Esophagus (tissue), 2 donors: ENCODE results near the gene CTAG1A. TPM values are rescaled to one million over a fixed set of nuclear protein-coding genes. Genes with fewer than 3 reads are reported as not detected.
A peak's percentile ranks its signal among the peaks of the same experiment; 100 is the strongest.
"Not testable (repeated sequence)": the region's sequence is repeated elsewhere in the genome, so short reads cannot be mapped to it uniquely, and the experiment has no call there.

Experiments
- H3K27ac ChIP-seq, 2 donors: one replicate each; pipeline ENCODE4 v1.5.1; 2013; ENCODE audit warnings: low read depth in 2 of 2, mild to moderate bottlenecking in 2 of 2, inconsistent platforms in 1 of 2, low read length in 1 of 2, moderate library complexity in 1 of 2
- H3K27me3 ChIP-seq, 2 donors: one replicate each; pipeline ENCODE4 v1.6.1; 2013; ENCODE audit warnings: low read length in 2 of 2, control low read depth in 1 of 2, mild to moderate bottlenecking in 1 of 2; ENCODE audit not compliant: insufficient read depth in 2 of 2, control insufficient read depth in 1 of 2
- H3K36me3 ChIP-seq, 2 donors: one replicate each; pipeline ENCODE4 v1.6.1; 2013; ENCODE audit warnings: low read length in 1 of 2; ENCODE audit not compliant: control insufficient read depth in 2 of 2, insufficient read depth in 2 of 2
- H3K4me1 ChIP-seq, 2 donors: one replicate each; pipeline ENCODE4 v1.6.1; 2013; ENCODE audit warnings: low read length in 1 of 2; ENCODE audit not compliant: control insufficient read depth in 2 of 2, insufficient read depth in 2 of 2
- H3K4me3 ChIP-seq, 2 donors: one replicate each; pipeline ENCODE4 v1.5.1; 2013; ENCODE audit warnings: low read length in 2 of 2, mild to moderate bottlenecking in 2 of 2, low read depth in 1 of 2, moderate library complexity in 1 of 2
- H3K9me3 ChIP-seq, 2 donors: one replicate each; pipeline ENCODE4 v1.6.1; 2013; ENCODE audit warnings: mild to moderate bottlenecking in 2 of 2, low read depth in 1 of 2, low read length in 1 of 2, moderate library complexity in 1 of 2; ENCODE audit not compliant: control insufficient read depth in 2 of 2, insufficient read depth in 1 of 2
- WGBS, 2 donors: extraction: QIAGEN DNeasy Blood & Tissue Kit; methylation state at CpG; one replicate each; pipeline ENCODE4 v1.1.7; 2013; 5-methylcytosine and 5-hydroxymethylcytosine counted together
- polyA plus RNA-seq, 2 donors: library from polyadenylated mRNA; stranded (reverse); fragments of 200-250 nt; gene quantifications; one replicate each; pipeline ENCODE4 v1.2.3, GENCODE V29; 2013
- donor health status: healthy with polysubstance abuse.
- donor health status: Bipolar disorder and iron deficiency.

The CTAG1A gene
- not detected for polyA plus RNA-seq

GRCh38 chrX:154584585-154585183 lies at the start of gene CTAG1A:
TSS of gene CTAG1A (plus strand) at chrX:154585133. CDS start at chrX:154585207, 74 bp downstream.
- no CpG with 5 or more reads among the region's 39 CpGs for WGBS, 2 donors
- H3K4me3 ChIP-seq, H3K4me1 ChIP-seq, H3K36me3 ChIP-seq, H3K9me3 ChIP-seq, H3K27me3 ChIP-seq, H3K27ac ChIP-seq: not testable (repeated sequence)

GRCh38 chrX:154535892-154536291 lies 49.0 kb upstream of the CTAG1A start:
- Histone ChIP-seq H3K27ac (no peak overlapping the region), H3K4me1 (peaks cover 0 to 4% of the 10 kb centered on the region in 2 donors), H3K36me3 (peaks cover 0 to 23% of the 10 kb centered on the region in 2 donors), H3K4me3 (no peak overlapping the region), H3K9me3 (no peaks in the 10 kb centered on the region), H3K27me3 (no peaks in the 10 kb centered on the region)
- 66 to 69% methylated on average over 9 of the region's 9 CpGs for WGBS, 2 donors

DNA sequence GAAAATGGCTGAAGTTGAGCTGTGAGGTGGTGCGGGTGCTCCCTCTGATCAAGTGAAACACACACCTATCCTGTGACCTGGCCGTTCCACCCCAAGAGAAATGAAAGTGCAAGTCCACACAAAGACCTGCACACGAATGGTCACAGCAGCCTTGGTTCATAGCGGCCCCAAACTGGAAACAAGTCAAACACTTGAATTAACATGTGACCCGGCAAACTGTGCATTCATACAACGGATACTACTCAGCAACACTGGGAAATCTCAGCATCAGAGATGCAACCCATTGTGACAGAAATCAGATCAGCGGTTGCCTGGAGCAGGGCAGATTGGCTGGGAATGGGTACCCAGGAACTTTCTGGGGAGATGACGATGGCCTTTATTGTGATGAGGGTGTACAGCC lies 45.9 kb upstream of the CTAG1A start:
- H3K36me3 ChIP-seq: peaks cover 0 to 7% of the 10 kb centered on the region in 2 donors
- H3K27me3 ChIP-seq: no peaks in the 10 kb centered on the region
- WGBS, 2 donors: 79 to 89% methylated on average over 8 of the region's 8 CpGs
- H3K4me3 ChIP-seq: no peak overlapping the region
- H3K9me3 ChIP-seq: no peaks in the 10 kb centered on the region
- H3K27ac ChIP-seq: no peak overlapping the region
- H3K4me1 ChIP-seq: peaks cover 0 to 18% of the 10 kb centered on the region in 2 donors

DNA sequence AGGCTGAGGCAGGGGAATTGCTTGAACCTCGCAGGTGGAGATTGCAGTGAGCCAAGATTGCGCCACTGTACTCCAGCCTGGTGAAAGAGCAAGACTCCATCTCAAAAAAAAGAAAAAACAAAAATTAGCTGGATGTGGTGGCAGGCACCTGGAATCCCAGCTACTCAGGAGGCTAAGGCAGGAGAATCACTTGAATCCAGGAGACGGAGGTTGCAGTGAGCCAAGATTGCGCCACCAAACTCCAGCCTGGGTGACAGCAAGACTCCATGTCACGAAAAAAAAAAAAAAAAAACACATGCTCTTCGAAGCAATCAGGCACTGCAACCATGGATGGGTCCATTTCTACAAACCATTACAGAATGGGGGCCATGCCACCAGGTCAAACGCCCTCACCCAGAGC lies 44.6 kb upstream of the CTAG1A start:
- H3K27me3 ChIP-seq, H3K9me3 ChIP-seq, H3K36me3 ChIP-seq, H3K4me3 ChIP-seq: not testable (repeated sequence)
- Histone ChIP-seq H3K4me1 (peaks cover 0 to 18% of the 10 kb centered on the region in 2 donors), H3K27ac (peak overlapping the region; percentile 64 to 84)
- 82 to 83% methylated on average over 7 of the region's 7 CpGs for WGBS, 2 donors

- no peak overlapping the region for H3K4me3 ChIP-seq
- H3K27me3 ChIP-seq: no peaks in the 10 kb centered on the region
- H3K27ac ChIP-seq: peak overlapping the region; percentile 81 to 84
- H3K36me3 ChIP-seq: no peaks in the 10 kb centered on the region
- no peaks in the 10 kb centered on the region for H3K9me3 ChIP-seq
- 47 to 73% methylated on average over 19 of the region's 19 CpGs for WGBS, 2 donors
- H3K4me1 ChIP-seq: peaks cover 0 to 19% of the 10 kb centered on the region in 2 donors
Observed at GRCh38 chrX:154540897-154541535, 43.9 kb upstream of the CTAG1A start.

DNA sequence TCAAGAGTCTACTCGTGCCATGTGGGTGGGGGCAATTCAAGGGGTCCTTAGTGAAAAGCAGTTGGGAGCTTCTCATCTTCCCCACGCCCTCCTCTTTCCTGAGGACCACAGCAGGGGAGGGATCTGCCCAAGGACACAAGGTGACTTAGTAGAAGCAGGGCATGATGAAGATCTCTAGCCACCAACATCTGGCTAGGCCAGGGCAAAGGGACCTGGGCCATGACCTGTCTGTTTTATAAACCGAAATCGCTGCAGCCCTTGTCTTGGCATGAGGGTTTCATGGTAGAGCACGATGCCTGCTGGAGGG lies 43.4 kb upstream of the CTAG1A start:
- WGBS, 2 donors: 53% methylated on average over 5 of the region's 5 CpGs
- peaks cover 0 to 20% of the 10 kb centered on the region in 2 donors for H3K4me1 ChIP-seq
- H3K4me3 ChIP-seq: no peak overlapping the region

DNA sequence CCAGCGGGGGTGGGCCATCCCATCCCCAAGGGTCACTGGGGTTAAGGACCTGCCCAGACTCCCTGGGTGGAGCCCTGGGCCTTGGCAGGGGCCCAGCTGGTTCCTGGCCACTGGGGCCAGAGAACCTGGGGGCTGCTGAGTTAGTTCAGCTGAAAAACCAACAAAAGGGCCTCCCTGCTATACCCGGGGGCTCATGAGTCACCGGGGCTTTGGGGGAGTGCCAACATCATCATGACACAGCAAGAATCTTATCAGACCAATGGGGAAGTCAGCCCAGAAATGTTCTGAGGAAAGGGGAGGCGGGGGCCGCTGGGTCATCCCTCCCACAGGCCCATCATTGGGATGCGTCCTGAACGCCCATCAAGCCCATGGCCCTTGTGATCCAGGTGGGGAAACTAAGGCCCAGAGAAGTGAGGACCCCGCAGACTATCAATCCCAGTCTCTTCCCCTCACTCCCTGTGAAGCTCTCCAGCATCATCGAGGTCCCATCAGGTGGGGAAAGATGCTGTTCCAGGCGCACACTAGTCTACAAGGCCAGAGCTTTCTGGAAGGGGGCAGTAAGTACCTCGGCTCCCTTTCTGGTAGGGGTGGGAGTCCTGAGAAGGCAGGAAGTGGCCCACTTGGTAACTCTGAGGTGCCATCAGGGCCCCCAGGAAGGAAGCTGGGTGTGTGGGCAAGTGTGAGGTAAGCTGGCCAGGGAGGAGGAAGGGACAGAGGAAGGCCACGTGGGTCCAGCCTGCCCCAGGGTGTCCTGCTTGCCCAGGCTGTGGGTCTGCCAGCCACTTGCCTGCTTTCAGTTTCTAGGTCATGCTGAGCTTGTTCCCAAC lies 42.8 kb upstream of the CTAG1A start:
- no peaks in the 10 kb centered on the region for H3K36me3 ChIP-seq
- peaks cover 0 to 20% of the 10 kb centered on the region in 2 donors for H3K4me1 ChIP-seq
- peaks cover 0 to 4% of the 10 kb centered on the region in 2 donors for H3K9me3 ChIP-seq
- H3K27me3 ChIP-seq: no peaks in the 10 kb centered on the region
- peak overlapping the region; percentile 81 to 84 for H3K27ac ChIP-seq
- H3K4me3 ChIP-seq: no peak overlapping the region
- WGBS, 2 donors: 35 to 54% methylated on average over 11 to 12 of the region's 12 CpGs

More for the DNA sequence above, 43.4 kb upstream of the CTAG1A start:
- H3K27ac ChIP-seq: peak overlapping the region; percentile 81 to 84
- H3K27me3 ChIP-seq: no peaks in the 10 kb centered on the region
- no peaks in the 10 kb centered on the region for H3K36me3 ChIP-seq
- no peaks in the 10 kb centered on the region for H3K9me3 ChIP-seq

DNA sequence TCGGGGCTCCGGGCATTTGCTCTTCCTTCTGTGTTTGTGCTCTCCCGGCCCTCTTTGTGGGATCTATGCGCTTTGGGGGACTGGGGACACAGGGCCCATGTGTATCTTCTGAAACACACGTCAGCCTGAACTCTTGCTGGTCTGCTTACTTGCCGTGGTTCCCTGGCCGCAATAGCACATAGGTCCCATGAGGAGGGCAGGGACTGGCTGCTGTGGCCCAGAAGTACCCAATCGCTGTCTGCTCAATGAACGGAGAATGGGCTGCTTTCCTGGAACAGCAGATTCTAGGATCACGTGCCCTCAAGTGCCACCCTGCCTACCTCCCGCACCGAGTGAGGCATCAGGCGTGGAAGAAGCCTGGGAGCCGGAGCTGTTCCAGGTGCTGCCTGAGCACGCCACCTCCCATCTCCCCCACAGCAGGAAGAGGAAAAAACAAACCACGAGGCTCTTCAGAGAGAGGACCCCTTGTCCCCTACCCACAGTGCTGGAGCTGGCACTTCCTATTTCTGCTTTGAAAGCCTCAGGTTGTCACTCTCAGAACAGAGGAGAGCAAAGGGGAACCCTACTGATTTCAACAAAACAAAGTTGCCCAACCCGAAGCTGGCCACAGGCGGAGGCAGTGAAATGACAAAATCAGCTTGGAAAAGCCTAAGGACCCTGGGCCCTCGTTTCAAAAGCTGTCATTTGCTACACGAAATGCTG lies 42.1 kb upstream of the CTAG1A start:
- Histone ChIP-seq H3K9me3 (peaks cover 0 to 4% of the 10 kb centered on the region in 2 donors), H3K4me1 (peaks cover 0 to 20% of the 10 kb centered on the region in 2 donors), H3K4me3 (no peak overlapping the region), H3K36me3 (no peaks in the 10 kb centered on the region), H3K27ac (peak overlapping the region; percentile 72 to 84), H3K27me3 (no peaks in the 10 kb centered on the region)
- WGBS, 2 donors: 48 to 64% methylated on average over 20 of the region's 20 CpGs

DNA sequence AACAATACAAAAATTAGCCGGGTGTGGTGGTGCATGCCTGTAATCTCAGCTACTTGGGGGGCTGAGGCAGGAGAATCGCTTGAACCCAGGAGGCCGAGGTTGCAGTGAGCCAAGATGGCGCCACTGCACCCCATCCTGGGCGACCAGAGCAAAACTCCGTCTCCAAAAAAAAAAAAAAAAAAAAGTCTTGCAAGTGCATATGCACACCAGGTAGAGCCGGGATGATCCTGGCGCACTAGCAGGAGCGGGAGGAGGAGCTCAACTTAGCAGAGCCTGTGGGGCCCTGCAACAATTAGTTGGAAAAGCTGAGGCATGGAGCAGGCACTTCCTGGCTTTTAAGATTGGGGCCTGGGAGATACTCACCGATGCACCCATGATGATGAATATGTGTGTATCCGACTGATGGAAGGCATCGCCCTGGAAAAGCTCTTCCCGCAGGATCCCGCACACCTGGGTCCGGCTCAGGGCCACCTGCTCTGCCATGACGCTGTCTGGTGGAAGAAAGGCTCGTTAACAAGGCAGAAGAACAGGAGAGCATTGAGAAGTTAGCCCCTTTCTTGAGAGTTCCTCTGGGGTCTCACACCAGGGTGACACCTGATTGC lies 39.2 kb upstream of the CTAG1A start:
- Histone ChIP-seq H3K4me3 (peak overlapping the region in 1 of 2 donors; percentile 49), H3K27me3 (no peaks in the 10 kb centered on the region), H3K36me3 (no peaks in the 10 kb centered on the region), H3K9me3 (peaks cover 0 to 4% of the 10 kb centered on the region in 2 donors), H3K4me1 (peaks cover 0 to 17% of the 10 kb centered on the region in 2 donors), H3K27ac (no peak overlapping the region)
- 90 to 91% methylated on average over 17 of the region's 17 CpGs for WGBS, 2 donors
